Body of pancreas (tissue), 4 donors: ENCODE data around the gene TSPAN32. TPM values are rescaled to one million over a fixed set of nuclear protein-coding genes. Genes with fewer than 3 reads are reported as not detected.

ENCODE experiments used
- ATAC-seq: fragments of 150-250 bp; one replicate; pipeline ENCODE4 v1.9.1; 2016
- DNase-seq, 4 donors: peaks; one replicate each; pipeline ENCODE4 v3.0.0-alpha.2; 2019
- H3K27ac ChIP-seq, 4 donors: fragments of 200-600 bp; sonication (generic); 1 replicate in 3 of 4; 2 replicates in 1 of 4; pipeline versions ENCODE4 v1.5.1 to v1.6.1; 2016 to 2019; ENCODE audit warnings: mild to moderate bottlenecking in 1 of 4, mixed read lengths in 1 of 4, moderate library complexity in 1 of 4
- H3K27me3 ChIP-seq, 2 donors: fragments of 200-600 bp; sonication (generic); one replicate each; pipeline ENCODE4 v1.6.0; 2016; ENCODE audit warnings: mild to moderate bottlenecking in 1 of 2
- H3K36me3 ChIP-seq, 2 donors: fragments of 200-600 bp; sonication (generic); replicated peaks in 1 of 2; 2 replicates each; pipeline ENCODE4 v1.5.1; 2016; ENCODE audit warnings: low read depth in 2 of 2; ENCODE audit not compliant: insufficient read depth in 1 of 2
- H3K4me1 ChIP-seq: fragments of 200-600 bp; sonication (generic); one replicate; pipeline ENCODE4 v1.6.0; 2016
- H3K4me3 ChIP-seq, 2 donors: fragments of 200-600 bp; sonication (generic); 1 replicate in 1 of 2; 2 replicates in 1 of 2; pipeline ENCODE4 v1.5.1; 2016 to 2019
- H3K9me3 ChIP-seq, 3 donors: fragments of 200-600 bp; sonication (generic); 1 replicate in 2 of 3; 2 replicates in 1 of 3; pipeline ENCODE4 v1.5.1; 2016
- POLR2A ChIP-seq, 3 donors: fragments of 450-650 bp; IDR thresholded peaks; one replicate each; pipeline ENCODE4 v1.6.1; 2016; ENCODE audit warnings: antibody characterized with exemption in 3 of 3, mild to moderate bottlenecking in 2 of 3
- WGBS, 2 donors: methylation state at CpG; one replicate each; pipeline ENCODE4 v1.1.5; 2017; 5-methylcytosine and 5-hydroxymethylcytosine counted together
- intact Hi-C: fragments of 100-400 bp; cut with DNase I; formaldehyde crosslinking; loops from one replicate; pipeline ENCODE4 v1.15.1; 2023
- total RNA-seq, 2 donors: library from RNA; depleted of rRNA; stranded (reverse); fragments of >200 nt; gene quantifications; one replicate each; pipeline ENCODE4 v1.1.0, GENCODE V29; 2016
- TF ChIP-seq, protein P1 (sequence below), 7 experiments: fragments of 450-650 bp in 4 of 7; fragments of 200-600 bp in 3 of 7; sonication (generic) in 3 of 7; IDR thresholded peaks; one replicate each; pipeline ENCODE4 v1.5.1; 2016 to 2019; ENCODE audit warnings: antibody characterized with exemption in 7 of 7

TSPAN32 gene
- total RNA-seq, 2 donors from 2014 or later: 5.9 TPM; not detected in 1

DNA sequence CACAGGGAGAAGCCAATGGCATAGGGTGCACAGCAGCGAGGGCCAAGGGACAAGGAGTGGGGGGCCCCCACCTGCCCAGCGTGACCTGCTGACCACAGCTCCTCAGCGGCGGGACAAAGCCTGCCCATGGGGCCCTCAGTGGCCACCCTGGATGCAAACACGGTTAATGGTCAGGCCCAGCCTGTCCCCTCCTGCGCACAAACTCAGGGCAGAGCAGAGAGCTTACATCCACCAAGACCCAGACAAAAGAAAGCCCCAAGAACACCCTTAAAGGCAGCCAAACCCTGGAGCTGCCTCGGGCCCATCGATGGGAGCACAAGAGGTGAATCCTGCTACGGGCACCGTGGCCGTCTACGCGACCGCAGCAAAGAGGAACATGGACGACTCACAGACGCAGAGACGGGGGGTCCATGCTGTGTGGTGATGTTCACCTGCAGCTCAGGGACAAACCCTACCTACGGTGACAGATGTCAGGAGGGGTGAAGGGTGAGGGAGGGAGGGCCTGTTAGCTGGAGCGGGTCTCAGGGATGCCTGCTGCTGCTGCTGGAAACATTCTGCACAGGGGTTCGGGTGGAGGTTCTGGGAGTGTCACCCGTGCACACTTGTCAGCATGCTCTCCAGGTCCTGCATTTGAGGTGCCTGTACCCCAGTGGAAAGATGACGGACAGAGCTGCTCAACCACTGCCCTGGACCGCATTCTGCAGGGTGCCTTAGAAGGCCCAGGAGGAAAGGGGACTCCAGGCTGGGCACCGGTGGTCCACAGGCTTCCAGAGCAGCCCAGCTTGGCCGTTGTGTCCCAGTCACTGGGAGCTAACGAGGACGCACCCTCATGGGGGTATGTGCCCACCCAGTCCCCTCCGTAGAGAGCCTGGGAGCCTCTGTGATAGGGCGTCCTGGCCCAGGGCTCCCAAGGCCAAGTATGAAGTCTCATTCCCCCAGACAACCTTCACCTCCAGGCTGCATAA lies 43.0 kb upstream of the TSPAN32 start:
- H3K9me3 ChIP-seq: no peaks in the 10 kb centered on the region
- H3K4me3 ChIP-seq: no peak overlapping the region
- DNase-seq (peak in 1 of 4 donors; percentile 8), ATAC-seq (no peak)
- no peaks in the 10 kb centered on the region for H3K27me3 ChIP-seq
- 77 to 78% methylated on average over 8 to 29 of the region's 29 CpGs for WGBS, 2 donors
- intact Hi-C loops: no loop called here
- no peaks in the 10 kb centered on the region for H3K36me3 ChIP-seq
- no peak overlapping the region for H3K27ac ChIP-seq
- no peaks in the 10 kb centered on the region for H3K4me1 ChIP-seq
- TF ChIP-seq, protein P1, sequence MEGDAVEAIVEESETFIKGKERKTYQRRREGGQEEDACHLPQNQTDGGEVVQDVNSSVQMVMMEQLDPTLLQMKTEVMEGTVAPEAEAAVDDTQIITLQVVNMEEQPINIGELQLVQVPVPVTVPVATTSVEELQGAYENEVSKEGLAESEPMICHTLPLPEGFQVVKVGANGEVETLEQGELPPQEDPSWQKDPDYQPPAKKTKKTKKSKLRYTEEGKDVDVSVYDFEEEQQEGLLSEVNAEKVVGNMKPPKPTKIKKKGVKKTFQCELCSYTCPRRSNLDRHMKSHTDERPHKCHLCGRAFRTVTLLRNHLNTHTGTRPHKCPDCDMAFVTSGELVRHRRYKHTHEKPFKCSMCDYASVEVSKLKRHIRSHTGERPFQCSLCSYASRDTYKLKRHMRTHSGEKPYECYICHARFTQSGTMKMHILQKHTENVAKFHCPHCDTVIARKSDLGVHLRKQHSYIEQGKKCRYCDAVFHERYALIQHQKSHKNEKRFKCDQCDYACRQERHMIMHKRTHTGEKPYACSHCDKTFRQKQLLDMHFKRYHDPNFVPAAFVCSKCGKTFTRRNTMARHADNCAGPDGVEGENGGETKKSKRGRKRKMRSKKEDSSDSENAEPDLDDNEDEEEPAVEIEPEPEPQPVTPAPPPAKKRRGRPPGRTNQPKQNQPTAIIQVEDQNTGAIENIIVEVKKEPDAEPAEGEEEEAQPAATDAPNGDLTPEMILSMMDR (IDR thresholded peaks at IDR 0.05): no peak
- TF ChIP-seq POLR2A (IDR thresholded peaks at IDR 0.05): no peak

DNA sequence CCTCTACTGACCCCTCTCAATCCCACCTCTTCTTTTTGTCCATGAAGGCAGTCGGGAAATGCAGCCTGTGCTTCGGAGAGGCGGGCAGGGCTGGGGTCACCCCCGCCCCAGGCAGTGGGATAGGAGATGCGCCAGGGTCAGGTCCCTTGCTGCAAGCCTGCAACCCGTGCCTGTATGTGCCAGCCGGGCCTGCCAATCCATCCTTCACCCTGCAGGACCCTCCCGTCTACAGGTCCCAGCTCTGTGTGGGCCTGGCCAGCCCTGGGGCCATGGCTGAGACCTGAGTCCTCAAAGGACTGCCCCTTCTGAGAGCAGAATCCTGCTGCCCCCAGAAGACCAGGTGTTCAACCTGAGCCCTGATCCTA lies 42.4 kb upstream of the TSPAN32 start:
- WGBS, 2 donors: 40 to 92% methylated on average over 3 to 8 of the region's 8 CpGs
- no peaks in the 10 kb centered on the region for H3K36me3 ChIP-seq
- no peak overlapping the region for H3K4me3 ChIP-seq
- intact Hi-C loops: no loop called here
- no peaks in the 10 kb centered on the region for H3K9me3 ChIP-seq
- H3K4me1 ChIP-seq: no peaks in the 10 kb centered on the region
- peak in 1 of 4 donors; percentile 7 for DNase-seq
- no peak overlapping the region for H3K27ac ChIP-seq
- TF ChIP-seq POLR2A (IDR thresholded peaks at IDR 0.05): no peak
- TF ChIP-seq, protein P1 (IDR thresholded peaks at IDR 0.05): no peak
- no peak for ATAC-seq
- no peaks in the 10 kb centered on the region for H3K27me3 ChIP-seq

DNA sequence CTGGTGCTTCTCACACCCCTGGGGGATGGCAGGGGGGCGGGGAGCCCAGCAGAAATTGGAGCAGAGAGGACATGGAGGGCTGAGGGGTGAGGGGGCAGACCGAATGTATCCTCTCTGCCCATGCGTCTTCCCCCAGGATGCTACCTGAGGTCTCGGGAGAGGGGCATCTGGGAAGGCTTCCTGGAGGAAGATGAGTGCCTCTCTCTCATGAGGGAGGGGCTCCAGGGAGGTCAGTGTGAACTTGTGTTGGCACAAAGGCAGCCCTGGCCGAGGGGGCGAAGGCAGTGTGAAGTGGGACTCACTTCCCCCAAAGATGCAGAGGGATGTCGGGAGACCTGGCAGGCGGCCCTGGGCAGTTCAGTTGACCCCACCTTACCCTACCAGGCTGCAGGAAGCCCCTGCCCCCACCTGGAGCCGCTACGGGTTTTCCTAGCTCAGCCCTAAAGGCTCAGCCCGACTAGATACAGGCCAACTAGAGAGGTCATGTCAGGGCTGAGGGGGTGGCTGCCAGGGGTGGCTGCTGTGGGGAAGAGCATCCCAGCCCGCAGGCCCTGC lies 41.8 kb upstream of the TSPAN32 start:
- no peak for ATAC-seq
- intact Hi-C loops: no loop called here
- DNase-seq: peak in 1 of 4 donors; percentile 10

DNA sequence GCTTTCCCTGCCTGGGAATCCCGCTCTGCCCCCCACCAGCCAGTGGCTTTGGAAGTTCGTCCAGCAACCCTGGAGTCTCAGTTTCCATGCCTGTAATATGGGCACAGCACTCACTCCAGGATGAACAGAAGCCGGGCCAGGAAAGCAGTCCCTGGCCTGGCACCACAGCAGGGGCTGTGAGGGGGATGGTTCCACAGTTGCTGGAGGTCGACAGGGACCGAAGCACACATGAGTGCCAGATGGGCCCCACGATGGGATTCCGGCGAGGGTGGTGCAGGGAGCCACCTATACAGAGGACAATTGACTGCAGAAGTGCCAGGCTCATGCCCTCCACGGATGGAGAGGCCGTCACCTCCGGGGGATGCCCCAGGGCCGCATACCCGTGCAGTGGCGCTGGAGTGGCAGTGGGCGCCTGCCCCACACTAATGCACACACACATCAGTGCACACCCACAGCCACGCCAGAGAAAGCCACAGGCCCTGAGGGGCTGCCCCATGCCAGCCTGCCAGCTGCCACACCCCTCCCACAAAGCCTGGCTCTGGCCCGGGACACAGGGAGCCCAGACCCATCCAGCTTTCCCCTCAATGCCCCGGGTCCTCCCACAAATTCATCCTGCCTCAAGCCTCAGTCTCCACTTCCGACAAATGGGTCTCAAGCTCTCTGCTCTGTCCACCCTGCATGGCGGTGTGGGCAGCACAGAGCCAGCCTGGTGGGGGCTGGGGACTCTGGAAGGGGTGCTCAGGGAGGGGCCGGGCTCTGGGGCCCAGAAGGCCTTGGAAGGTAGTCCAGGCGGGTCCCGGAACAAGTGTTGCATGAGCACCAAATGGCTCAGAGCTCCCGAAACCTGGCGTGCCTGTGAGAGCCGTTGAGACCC lies 41.1 kb upstream of the TSPAN32 start:
- Histone ChIP-seq H3K36me3 (no peaks in the 10 kb centered on the region), H3K4me3 (no peak overlapping the region), H3K27me3 (no peaks in the 10 kb centered on the region), H3K9me3 (no peaks in the 10 kb centered on the region), H3K27ac (no peak overlapping the region), H3K4me1 (no peaks in the 10 kb centered on the region)
- 81 to 85% methylated on average over 8 to 19 of the region's 26 CpGs for WGBS, 2 donors
- TF ChIP-seq POLR2A (IDR thresholded peaks at IDR 0.05): no peak
- TF ChIP-seq, protein P1 (IDR thresholded peaks at IDR 0.05): no peak
- intact Hi-C loops: no loop called here
- no peak for ATAC-seq
- DNase-seq: peak in 1 of 4 donors; percentile 8

More for the DNA sequence above, 41.8 kb upstream of the TSPAN32 start:
- 55 to 74% methylated on average over 8 to 12 of the region's 12 CpGs for WGBS, 2 donors
- Histone ChIP-seq H3K27me3 (no peaks in the 10 kb centered on the region), H3K27ac (no peak overlapping the region), H3K4me1 (no peaks in the 10 kb centered on the region), H3K36me3 (no peaks in the 10 kb centered on the region), H3K4me3 (no peak overlapping the region), H3K9me3 (no peaks in the 10 kb centered on the region)
- TF ChIP-seq, protein P1 (IDR thresholded peaks at IDR 0.05): no peak
- TF ChIP-seq POLR2A (IDR thresholded peaks at IDR 0.05): no peak
